OCI-M2 (cell line): Measurements from ENCODE around the gene DGKQ.
"Not testable (repeated sequence)": the region's sequence is repeated elsewhere in the genome, so short reads cannot be mapped to it uniquely, and the experiment has no call there.

Experiments used
- DNase-seq: peaks from one replicate; lab custom pipeline; 2025; ENCODE audit not compliant: unreplicated experiment; lab: John Stamatoyannopoulos, UW

DGKQ gene

DNA sequence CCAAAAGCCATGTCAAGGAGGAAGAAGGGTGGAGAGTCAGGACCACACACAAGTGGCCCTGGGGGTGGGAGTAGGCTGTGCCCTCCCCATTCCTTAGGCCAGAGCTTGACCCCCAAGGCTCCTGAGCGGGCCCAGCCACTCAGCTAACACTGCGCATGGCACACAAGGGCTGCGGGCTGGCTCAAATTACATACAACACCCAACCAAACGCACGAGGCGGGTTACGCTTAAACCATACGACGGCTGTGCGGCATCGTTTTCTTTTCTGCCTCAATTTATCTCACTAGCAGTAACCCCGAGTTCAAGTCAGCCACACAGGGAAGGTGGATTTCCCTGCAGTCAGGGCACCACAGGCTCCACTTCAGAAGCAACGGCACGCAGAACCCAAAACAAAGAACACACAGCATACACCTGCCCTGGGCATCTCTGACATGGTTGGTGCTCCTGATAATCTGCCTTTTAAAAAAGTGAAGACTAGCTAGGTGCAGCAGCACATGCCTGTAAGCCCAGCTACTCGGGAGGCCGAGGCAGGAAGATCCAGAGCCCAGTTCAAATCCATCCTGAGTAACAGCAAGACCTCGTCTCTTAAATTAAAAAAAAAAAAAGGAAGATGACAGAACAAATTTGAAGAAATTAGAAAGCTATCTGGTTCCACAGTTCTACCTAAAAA lies 44.1 kb downstream of the DGKQ start:
- no peak for DNase-seq

DNA sequence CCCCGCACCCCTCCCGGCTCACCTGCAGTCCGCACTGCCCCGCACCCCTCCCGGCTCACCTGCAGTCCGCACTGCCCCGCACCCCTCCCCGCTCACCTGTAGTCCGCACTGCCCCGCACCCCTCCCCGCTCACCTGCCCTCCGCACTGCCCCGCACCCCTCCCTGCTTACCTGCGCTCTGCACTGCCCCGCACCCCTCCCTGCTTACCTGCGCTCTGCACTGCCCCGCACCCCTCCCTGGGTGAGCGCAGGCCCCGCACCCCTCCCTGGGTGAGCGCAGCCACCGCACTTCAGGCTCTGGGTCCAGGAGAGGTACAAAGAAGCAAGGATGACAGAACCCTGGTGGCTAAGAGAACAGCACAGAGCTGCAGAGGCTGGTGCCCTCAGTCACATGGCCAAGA lies 45.8 kb downstream of the DGKQ start:
- DNase-seq = not testable (repeated sequence)

DNA sequence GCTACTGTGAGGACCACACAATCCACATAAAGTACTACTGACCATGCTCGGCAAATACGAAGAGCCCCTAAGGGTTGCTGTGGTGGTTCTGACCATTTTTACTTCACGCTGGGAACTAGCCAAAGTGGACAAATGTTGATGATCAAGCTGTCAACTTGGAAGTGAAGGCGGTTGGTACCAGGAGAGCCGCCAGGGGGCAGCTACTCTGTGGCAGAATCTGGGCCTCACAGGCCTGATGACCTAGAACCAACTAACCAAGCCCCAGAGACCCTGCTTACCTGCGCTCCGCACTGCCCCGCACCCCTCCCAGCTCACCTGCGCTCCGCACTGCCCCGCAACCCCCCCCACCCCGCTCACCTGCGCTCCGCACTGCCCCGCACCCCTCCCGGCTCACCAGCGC lies 46.8 kb downstream of the DGKQ start:
- no peak for DNase-seq

DNA sequence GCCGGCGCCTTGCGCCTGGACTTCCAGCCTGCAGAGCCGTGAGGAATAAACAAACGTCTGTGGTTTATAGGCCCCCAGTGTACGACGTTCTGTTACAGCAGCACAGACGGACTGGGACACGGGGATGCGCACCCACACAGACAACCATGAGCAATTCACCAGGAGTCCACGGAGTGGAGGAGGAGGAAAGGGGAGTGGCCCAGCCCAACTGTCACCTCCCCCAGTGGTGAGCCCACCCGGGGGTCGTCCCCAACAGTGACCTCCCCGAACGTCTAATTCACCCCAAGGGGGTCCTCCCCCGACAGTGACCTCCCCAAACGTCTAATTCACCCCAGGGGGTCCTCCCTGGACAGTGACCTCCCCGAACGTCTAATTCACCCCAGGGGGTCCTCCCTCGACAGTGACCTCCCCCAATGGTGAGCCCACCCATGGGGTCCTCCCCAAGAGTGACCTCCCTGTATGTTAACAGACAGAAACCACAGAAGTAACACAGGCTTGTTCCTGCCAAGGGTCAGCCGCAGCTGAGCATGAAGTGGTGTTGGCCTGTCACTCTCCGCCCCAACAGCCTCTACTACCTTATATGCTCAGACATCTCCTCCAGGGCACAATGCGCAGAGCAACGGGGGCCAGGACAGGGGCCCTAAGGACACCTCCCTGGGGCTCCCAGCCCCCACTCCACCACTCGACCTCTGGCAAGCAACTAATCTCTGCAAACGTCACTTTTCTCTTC lies 47.4 kb downstream of the DGKQ start:
- DNase-seq = no peak

DNA sequence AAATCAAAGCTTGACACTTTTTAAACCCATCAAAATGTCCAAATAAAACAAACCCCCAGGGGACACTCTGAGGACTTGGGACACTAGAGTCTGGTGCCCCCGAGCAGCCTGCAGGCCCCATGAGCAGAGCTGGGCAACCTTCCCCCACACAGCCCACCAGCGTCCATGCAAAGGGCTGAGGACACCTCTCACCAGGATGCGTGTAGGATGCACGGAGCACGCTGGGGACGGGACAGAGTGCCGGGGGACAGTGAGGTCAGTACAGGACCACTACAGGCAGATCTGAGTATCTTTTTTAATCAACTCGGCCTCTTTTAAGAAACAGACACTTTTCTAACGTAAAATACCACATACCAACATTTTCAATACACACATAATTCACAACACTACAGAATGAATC lies 48.2 kb downstream of the DGKQ start:
- no peak for DNase-seq

DNA sequence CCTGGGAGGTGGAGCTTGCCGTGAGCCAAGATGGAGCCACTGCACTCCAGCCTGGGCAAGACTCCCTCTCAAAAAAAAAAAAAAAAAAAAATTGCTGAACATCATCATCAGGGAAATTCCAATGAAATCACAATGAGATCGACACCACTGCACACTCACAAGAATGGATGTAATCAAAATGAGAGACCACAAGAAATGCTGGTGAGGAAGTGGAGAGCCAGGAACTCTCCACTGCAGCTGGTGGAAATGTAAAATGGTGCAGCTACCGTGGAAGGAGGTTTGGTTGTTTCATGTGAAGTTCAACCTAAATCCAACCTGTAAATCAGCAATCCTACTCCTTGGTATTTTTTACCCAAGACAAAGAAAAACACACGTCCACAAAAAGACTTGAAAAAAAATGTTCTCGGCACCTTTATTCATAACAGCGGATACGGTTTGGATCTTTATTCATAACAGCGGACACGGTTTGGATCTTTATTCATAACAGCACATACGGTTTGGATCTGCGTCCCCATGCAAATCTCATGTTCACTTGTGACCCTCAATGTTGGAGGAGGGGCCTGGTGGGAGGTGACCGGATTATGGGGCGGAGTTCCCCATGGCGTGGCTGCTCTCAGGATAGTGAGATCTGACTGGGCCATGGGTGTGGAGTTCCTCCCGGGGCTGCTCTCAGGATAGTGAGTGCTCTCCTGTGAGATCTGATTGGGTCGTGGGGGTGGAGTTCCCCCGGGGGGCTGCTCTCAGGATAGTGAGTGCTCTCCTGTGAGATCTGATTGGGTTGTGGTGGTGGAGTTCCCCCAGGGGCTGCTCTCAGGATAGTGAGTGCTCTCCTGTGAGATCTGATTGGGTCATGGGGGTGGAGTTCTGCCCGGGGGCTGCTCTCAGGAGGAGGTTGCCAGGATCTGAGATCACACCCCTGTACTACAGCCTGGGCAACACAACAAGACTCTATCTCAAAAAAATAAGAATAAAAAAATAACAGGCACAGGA lies 49.0 kb downstream of the DGKQ start:
- no peak for DNase-seq

DNA sequence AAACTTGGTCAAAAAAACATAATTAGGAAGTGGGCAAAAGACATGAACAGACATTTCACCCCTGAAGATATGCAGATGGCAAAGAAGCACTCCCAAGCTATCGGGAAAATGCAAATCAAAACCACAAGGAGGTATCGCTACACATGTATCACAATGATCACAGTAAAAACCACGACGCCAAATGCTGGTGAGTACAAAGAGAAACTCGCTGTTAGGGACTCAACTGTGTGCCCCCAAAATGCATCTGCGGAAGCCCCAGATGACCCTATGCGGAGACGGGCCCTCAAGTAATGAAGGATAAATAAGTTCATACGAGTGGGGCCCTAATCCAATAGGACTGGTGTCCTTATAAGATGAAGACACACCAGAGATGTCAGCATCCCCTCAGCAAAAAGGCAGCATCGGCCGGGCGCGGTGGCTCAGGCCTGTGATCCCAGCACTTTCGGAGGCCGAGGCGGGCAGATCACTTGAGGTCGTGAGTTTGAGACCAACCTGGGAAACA lies 51.5 kb downstream of the DGKQ start:
- DNase-seq = no peak

DNA sequence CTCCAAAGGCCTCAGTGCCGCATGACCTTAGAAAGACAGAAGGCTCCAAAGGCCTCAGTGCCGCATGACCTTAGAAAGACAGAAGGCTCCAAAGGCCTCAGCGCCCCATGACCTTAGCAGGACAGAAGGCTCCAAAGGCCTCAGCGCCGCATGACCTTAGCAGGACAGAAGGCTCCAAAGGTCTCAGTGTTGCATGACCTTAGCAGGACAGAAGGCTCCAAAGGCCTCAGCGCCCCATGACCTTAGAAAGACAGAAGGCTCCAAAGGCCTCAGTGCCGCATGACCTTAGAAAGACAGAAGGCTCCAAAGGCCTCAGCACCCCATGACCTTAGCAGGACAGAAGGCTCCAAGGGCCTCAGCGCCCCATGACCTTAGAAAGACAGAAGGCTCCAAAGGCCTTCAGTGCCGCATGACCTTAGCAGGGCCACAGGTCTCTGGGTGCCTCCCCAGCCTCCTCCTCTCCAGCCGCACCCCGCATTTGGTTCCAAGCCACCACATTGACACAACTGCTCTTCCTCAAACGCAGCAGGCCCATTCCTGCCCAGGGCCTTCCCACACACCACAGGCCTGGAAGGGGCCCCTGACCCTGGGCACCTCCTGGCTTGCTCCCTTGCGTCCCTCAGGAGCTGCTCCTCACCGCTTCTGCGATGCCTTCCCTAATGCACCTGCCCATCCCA lies 54.2 kb downstream of the DGKQ start:
- DNase-seq = not testable (repeated sequence)

DNA sequence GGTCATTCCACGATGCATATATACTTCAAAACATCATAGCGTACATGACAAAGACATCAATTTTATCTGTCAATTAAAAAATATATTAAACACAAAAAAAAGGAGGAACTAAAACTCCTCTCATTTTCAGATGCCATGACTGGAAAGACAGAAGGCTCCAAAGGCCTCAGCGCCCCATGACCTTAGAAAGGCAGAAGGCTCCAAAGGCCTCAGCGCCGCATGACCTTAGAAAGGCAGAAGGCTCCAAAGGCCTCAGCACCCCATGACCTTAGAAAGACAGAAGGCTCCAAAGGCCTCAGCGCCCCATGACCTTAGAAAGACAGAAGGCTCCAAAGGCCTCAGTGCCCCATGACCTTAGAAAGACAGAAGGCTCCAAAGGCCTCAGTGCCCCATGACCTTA lies 54.8 kb downstream of the DGKQ start:
- not testable (repeated sequence) for DNase-seq

DNA sequence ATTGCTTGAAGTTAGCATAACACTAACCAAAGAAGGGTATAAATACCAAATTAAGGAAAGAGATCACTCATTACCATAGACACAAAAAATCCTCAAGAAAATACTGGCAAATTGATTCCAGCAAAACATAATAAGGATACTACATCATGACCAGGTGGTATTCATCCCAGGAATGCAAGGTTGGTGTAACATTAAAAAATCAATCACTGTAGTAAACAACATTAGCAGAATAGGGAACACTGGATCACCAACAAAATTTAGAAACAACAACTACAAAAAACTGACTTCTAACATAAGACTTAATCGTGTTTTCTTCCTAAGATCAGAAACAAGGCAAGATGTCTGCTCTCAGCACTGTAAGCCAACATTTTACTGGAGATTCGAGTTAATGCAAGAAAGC lies 55.4 kb downstream of the DGKQ start:
- no peak for DNase-seq

DNA sequence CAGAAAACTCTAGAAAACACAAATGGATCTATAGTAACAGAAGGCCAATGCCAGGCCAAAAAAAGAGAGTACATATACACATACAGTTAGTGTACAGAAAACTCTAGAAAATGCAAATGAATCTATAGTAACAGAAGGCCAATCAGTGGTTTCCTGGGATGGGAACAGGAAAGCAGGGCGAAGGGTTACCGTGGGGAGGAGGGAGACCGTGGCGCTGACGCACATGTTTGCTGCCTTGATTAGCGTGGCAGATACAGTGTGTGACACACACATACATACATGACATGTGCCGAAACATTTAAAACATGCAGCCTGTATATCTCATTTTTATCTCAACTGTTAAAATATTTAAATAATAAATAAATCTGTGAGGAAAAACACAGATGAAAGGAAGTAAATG lies 55.9 kb downstream of the DGKQ start:
- DNase-seq = no peak

DNA sequence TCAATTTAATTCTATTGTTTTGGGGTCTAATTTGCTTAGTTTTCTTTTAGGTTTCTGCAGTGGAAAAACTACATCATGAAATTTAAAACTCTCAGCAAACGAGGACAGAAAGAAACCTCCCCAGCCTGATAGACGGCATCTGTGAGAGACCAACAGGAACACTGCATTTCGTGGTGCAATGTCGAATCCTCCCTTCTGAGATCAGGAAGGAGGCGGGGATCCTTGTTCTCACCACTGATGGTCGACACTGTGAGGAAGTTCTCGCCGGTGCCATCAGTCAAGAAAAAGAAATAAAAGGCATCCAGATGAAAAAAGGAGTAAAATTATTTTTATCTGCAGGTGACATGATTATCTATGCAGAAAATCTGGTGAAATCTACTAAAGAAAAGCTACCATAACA lies 57.8 kb downstream of the DGKQ start:
- no peak for DNase-seq

DNA sequence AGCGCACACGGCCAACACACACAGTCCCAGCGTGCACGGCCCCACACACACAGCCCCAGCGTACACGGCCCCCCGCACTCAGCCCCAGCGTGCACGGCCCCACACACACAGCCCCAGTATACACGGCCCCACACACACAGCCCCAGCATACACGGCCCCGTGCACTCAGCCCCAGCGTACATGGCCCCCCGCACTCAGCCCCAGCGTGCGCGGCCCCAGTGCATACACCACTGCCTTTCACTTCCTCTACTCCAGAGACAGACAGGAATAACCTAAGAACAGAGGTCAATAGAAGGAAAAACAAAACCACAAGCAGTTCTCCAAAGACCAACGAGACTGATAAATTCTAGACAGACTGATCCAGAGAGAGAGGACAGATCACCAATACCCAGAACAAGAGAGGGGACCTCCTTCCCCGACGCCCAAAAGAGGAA lies 58.3 kb downstream of the DGKQ start:
- DNase-seq = no peak

DNA sequence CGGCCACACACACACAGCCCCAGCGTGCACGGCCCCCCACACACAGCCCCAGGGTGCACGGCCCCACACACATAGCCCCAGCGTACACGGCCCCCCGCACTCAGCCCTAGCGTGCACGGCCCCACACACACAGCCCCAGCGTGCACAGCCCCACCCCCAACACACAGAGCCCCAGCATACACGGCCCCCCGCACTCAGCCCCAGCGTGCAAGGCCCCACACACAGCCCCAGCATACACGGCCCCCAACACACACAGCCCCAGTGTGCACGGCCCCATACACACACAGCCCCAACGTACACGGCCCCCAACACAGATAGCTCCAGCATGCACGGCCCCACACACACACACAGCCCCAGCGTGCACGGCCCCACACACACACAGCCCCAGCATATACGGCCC lies 58.8 kb downstream of the DGKQ start:
- DNase-seq = no peak

DNA sequence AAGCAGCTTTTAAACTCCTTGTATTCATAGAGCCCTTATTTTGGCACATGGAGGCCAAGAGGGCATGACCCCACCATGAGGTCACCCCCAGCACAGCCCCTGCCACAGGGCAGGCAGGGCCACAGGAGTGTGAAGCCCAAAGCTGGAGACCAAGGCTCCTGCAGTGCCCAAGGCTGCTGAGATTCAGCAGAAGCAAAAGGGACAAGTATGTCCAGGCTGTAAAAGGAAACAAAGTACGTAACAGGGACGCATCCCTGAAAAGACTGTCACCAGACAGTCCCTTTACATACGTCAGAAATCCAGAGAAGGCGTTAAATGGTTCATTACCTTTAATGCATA lies 60.1 kb downstream of the DGKQ start:
- no peak for DNase-seq

DNA sequence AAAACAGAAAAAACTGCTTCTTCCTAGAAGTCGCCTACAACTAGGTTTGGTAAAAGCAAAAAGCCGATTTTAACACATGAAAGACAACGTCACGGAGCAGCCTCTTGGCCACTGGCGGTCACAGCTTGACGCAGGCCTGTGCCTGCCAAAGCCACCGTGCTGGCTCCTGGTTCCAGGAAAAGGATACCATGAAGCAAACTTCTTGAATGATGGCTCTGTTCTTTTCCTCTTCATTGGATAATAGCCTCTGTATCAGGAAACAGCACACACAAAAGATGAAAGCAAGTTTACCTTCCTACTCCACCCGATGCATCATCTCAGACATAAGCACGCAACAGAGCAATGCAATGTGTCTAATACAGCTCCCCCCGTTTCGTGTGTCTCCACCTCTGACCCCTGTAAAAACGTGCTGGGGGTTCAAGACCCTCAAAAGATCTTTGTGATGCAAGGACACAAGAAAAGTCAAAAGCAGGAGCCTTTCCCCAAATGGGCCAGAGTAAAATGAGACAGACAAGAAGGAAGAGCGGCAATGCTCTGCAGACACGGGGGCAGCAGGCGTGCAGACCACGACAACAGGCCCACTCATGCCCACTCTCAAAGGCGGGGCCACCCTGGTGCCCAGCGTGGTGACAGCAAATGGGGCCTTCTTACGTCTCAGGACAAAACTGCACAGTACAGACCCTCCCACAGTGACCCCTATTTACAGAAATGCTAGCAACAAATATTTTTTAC lies 60.7 kb downstream of the DGKQ start:
- no peak for DNase-seq

DNA sequence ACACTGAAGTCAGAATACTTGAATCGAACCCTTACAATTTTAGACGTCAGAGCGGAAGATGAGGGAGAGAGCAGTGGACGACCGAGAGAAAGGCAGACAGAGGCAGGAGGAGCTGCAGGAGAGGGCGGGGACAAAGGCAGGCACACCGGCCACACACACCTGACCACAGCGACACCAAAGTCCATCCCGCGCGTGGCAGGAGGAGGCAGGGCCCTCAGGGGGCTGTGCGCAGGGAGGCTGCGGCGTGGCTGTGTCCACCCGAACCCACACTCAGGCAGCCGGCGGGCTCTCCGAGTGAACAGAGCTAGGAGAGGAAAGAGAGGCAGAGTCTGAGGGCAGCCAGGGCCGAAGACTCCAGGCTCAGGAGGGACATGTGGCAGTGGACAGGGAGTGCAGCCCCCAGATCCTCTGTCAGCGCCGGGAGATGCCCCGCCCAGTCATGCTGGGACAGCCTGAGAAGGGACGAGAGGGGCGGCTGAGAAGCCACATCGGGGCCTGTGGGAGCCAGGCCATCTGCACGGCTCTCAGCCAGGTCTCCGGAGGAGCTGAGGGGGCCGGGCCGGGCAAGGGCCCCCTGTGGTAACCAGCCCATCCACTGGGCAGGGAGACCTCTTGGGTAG lies 61.4 kb downstream of the DGKQ start:
- no peak for DNase-seq

DNA sequence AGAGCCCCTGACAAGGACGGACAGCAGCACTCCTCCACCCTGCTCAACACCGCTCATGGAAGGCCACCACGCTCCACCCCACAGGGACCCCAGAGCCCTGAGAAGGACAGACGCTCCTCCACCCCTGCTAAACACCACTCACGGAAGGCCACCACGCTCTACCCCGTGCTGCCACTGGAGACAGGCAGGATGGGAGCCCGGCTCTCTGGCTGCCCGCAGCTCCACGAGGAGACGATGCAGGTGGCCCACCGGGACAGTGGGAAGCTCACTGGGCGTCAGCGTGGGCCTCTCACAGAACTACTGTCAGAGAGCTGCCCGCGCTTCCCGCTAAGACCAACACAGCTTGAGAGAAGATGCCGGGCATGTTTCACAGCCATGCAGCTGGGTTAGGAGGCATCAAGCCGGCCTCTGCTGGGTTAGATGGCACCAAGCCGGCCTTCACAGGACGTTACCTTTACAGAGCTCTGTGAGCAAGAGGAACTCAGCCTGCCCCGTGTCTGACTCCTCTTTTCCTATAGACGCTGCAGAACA lies 62.1 kb downstream of the DGKQ start:
- DNase-seq = no peak

DNA sequence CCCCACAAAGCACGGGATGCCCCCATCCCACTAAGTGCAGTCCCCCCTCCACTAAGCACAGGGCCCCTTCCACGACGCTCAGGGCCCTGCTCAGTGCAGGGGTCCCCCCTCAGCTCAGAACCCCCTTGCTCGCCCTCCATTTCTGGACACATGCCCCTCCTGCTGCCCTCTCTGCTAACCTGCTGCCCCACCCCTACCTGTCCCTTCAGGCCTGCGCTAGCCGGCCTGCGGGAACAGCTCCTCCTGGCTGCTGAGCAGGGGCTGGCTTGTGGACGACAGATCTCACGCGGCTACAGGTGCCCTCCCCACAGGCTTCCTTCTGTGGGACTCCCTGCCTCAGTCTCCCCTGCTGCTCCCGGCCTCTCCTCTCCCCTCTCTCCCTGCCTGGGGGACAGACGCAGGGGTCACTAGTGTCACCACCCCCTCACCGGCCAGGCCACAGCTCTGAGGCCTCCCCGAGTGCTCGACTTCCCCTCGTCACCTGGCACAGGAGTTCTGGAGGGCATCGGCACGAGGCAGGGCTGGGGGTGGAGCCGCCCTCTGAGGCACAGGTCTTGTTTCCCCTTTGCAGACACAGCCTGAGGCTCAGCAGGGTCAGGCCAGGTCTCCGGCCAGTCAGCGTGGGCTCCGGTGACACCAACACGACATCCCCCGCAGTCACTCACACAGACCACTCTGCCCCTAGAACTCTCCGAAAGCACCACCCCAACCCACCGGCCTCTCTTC lies 62.8 kb downstream of the DGKQ start:
- DNase-seq = no peak
